CD14-positive monocyte (primary cell): ENCODE data around the gene CEP68. TPM values are rescaled to one million over a fixed set of nuclear protein-coding genes. Genes with fewer than 3 reads are reported as not detected.
A peak's percentile ranks its signal among the peaks of the same experiment; 100 is the strongest.

Experiments used
- DNase-seq, 3 donors: peaks; one replicate each; pipeline ENCODE4 v3.0.0-alpha.2; 2011 to 2022
- H2AFZ ChIP-seq: 2 replicates; pipeline ENCODE4 v1.6.0; 2012; ENCODE audit warnings: mild to moderate bottlenecking, low read depth, low read length, inconsistent platforms; ENCODE audit not compliant: insufficient read depth, poor library complexity, severe bottlenecking
- H3K27ac ChIP-seq, 2 donors: 1 replicate in 1 of 2; 2 replicates in 1 of 2; pipeline ENCODE4 v1.5.1; 2012 to 2013; ENCODE audit warnings: low read length in 2 of 2, control low read depth in 1 of 2, inconsistent platforms in 1 of 2, low read depth in 1 of 2, mild to moderate bottlenecking in 1 of 2
- H3K27me3 ChIP-seq, 2 donors: one replicate each; pipeline versions ENCODE4 v1.6.0 to v1.6.1; 2011 to 2013; ENCODE audit warnings: low read length in 2 of 2; ENCODE audit not compliant: control insufficient read depth in 2 of 2, insufficient read depth in 2 of 2
- H3K36me3 ChIP-seq, 2 donors: replicated peaks in 1 of 2; 1 replicate in 1 of 2; 2 replicates in 1 of 2; pipeline versions ENCODE4 v1.5.1 to v1.6.1; 2012 to 2013; ENCODE audit warnings: low read length in 2 of 2, control low read depth in 1 of 2, inconsistent platforms in 1 of 2, mild to moderate bottlenecking in 1 of 2; ENCODE audit not compliant: insufficient read depth in 2 of 2, control insufficient read depth in 1 of 2
- H3K4me1 ChIP-seq, 2 donors: 1 replicate in 1 of 2; 2 replicates in 1 of 2; pipeline versions ENCODE4 v1.5.1 to v1.6.1; 2012 to 2013; ENCODE audit warnings: low read length in 2 of 2, control low read depth in 1 of 2, inconsistent platforms in 1 of 2, mild to moderate bottlenecking in 1 of 2, moderate library complexity in 1 of 2; ENCODE audit not compliant: insufficient read depth in 2 of 2, control insufficient read depth in 1 of 2
- H3K4me2 ChIP-seq: replicated peaks from 2 replicates; pipeline ENCODE3; 2012; ENCODE audit warnings: low read length, moderate library complexity, mild to moderate bottlenecking; ENCODE audit not compliant: poor library complexity, severe bottlenecking; ENCODE audit errors: extremely low read depth
- H3K4me3 ChIP-seq, 3 experiments: fragments of 200-600 bp in 1 of 3; sonication (generic) in 1 of 3; replicated peaks in 1 of 3; 1 replicate in 2 of 3; 2 replicates in 1 of 3; pipeline ENCODE4 v1.5.1; 2011 to 2013; ENCODE audit warnings: low read length in 3 of 3, mild to moderate bottlenecking in 3 of 3, control low read depth in 2 of 3, low read depth in 2 of 3, inconsistent platforms in 1 of 3, moderate library complexity in 1 of 3
- H3K79me2 ChIP-seq: 2 replicates; pipeline ENCODE4 v1.6.0; 2012; ENCODE audit warnings: mild to moderate bottlenecking, control low read depth, inconsistent platforms, low read length, moderate library complexity; ENCODE audit not compliant: insufficient read depth
- H3K9ac ChIP-seq: 2 replicates; pipeline ENCODE4 v1.6.0; 2017; ENCODE audit warnings: low read length, mild to moderate bottlenecking; ENCODE audit not compliant: insufficient read depth, poor library complexity, severe bottlenecking
- H3K9me3 ChIP-seq, 2 donors: replicated peaks in 1 of 2; 1 replicate in 1 of 2; 2 replicates in 1 of 2; pipeline versions ENCODE4 v1.5.1 to v1.6.1; 2012 to 2013; ENCODE audit warnings: low read length in 2 of 2, control low read depth in 1 of 2; ENCODE audit not compliant: control insufficient read depth in 1 of 2, insufficient read depth in 1 of 2
- H4K20me1 ChIP-seq: 2 replicates; pipeline ENCODE4 v1.6.0; 2012; ENCODE audit warnings: mild to moderate bottlenecking, low read length, control low read depth, moderate library complexity; ENCODE audit not compliant: insufficient read depth
- H3K27ac Mint-ChIP-seq, 7 donors: one replicate each; pipeline ENCODE4 v1.8.0; 2020; ENCODE audit warnings: mild to moderate bottlenecking in 7 of 7, mixed read lengths in 7 of 7, moderate library complexity in 6 of 7, inconsistent platforms in 2 of 7
- H3K27me3 Mint-ChIP-seq, 3 donors: one replicate each; pipeline ENCODE4 v1.8.0; 2021 to 2022; ENCODE audit warnings: low read depth in 3 of 3, mild to moderate bottlenecking in 3 of 3, mixed read lengths in 3 of 3, moderate library complexity in 3 of 3, inconsistent platforms in 1 of 3
- H3K36me3 Mint-ChIP-seq, 2 donors: one replicate each; pipeline ENCODE4 v1.8.0; 2020; ENCODE audit warnings: mixed read lengths in 2 of 2, inconsistent platforms in 1 of 2, mild to moderate bottlenecking in 1 of 2
- H3K4me1 Mint-ChIP-seq: one replicate; pipeline ENCODE4 v1.8.0; 2020; ENCODE audit warnings: mild to moderate bottlenecking, mixed read lengths
- H3K4me3 Mint-ChIP-seq, 2 donors: one replicate each; pipeline ENCODE4 v1.8.0; 2020; ENCODE audit warnings: mild to moderate bottlenecking in 2 of 2, mixed read lengths in 2 of 2, moderate library complexity in 1 of 2
- H3K9me3 Mint-ChIP-seq, 7 donors: one replicate each; pipeline ENCODE4 v1.8.0; 2020 to 2022; ENCODE audit warnings: mixed read lengths in 7 of 7, mild to moderate bottlenecking in 6 of 7, moderate library complexity in 6 of 7, inconsistent platforms in 2 of 7
- CTCF ChIP-seq: fragments of 200-600 bp; IDR thresholded peaks from one replicate; pipeline ENCODE4 v1.8.0; 2022; ENCODE audit warnings: antibody characterized with exemption, mild to moderate bottlenecking
- WGBS: methylation state at CpG from one replicate; pipeline ENCODE4 v1.1.5; 2013; ENCODE audit warnings: missing lambda C conversion rate; ENCODE audit not compliant: insufficient coverage; 5-methylcytosine and 5-hydroxymethylcytosine counted together
- intact Hi-C, 2 donors: fragments of 100-400 bp; cut with micrococcal nuclease; formaldehyde crosslinking; loops; one replicate each; pipeline versions ENCODE4 v1.15.0 to v1.15.1; 2023
- polyA plus RNA-seq, 3 donors: library from polyadenylated mRNA; depleted of rRNA in 1 of 3; unstranded in 2 of 3; stranded (reverse) in 1 of 3; fragments of 300-500 nt in 2 of 3; fragments of >200 nt in 1 of 3; fragmentation: Illumina TruSeq in 2 of 3; gene quantifications; 1 replicate in 2 of 3; 2 replicates in 1 of 3; pipeline ENCODE4 v1.2.3, GENCODE V29; 2012 to 2021

Gene CEP68
- polyA plus RNA-seq, 3 donors = 2.5 to 6.5 (median 2.8) TPM

- Histone ChIP-seq H2AFZ (no peak overlapping the region), H3K4me3 (no peak overlapping the region), H3K36me3 (peaks cover 87 to 99% of the 10 kb centered on the region in 2 donors), H3K27ac (peak overlapping the region in 1 of 2 donors; percentile 44), H3K4me2 (no peak overlapping the region), H3K9me3 (no peaks in the 10 kb centered on the region), H3K79me2 (peaks cover 100% of the 10 kb centered on the region), H3K9ac (no peak overlapping the region), H3K4me1 (no peaks in the 10 kb centered on the region), H4K20me1 (peaks cover 100% of the 10 kb centered on the region), H3K27me3 (no peaks in the 10 kb centered on the region)
- no peak for TF ChIP-seq CTCF
- H3K36me3 Mint-ChIP-seq = peaks cover 84 to 97% of the 10 kb centered on the region in 2 donors
- H3K4me3 Mint-ChIP-seq = no peak overlapping the region
- DNase-seq = no peak
- no peaks in the 10 kb centered on the region for H3K27me3 Mint-ChIP-seq
- intact Hi-C loops = no loop called here
- H3K4me1 Mint-ChIP-seq = peaks cover 3% of the 10 kb centered on the region
- H3K27ac Mint-ChIP-seq = peak overlapping the region in 3 of 7 donors; percentile 41 to 58 (median 55)
- peaks cover 0 to 5% (median 3%) of the 10 kb centered on the region in 7 donors for H3K9me3 Mint-ChIP-seq
Observed at GRCh38 chr2:65093211-65093610, 37.0 kb downstream of the CEP68 start.

GRCh38 chr2:65096948-65097347 is 40.7 kb downstream of the CEP68 start:
- H3K27ac ChIP-seq = peak overlapping the region in 1 of 2 donors; percentile 15
- no peak for TF ChIP-seq CTCF
- no peak overlapping the region for H3K4me3 ChIP-seq
- intact Hi-C loops = no loop called here
- Mint-ChIP-seq H3K4me1 (peaks cover 3% of the 10 kb centered on the region), H3K4me3 (no peak overlapping the region), H3K36me3 (peaks cover 75 to 90% of the 10 kb centered on the region in 2 donors), H3K27ac (peak overlapping the region in 1 of 7 donors; percentile 38), H3K27me3 (no peaks in the 10 kb centered on the region), H3K9me3 (peaks cover 0 to 5% (median 3%) of the 10 kb centered on the region in 7 donors)
- peaks cover 100% of the 10 kb centered on the region for H3K79me2 ChIP-seq
- no peaks in the 10 kb centered on the region for H3K27me3 ChIP-seq
- H2AFZ ChIP-seq = no peak overlapping the region
- H3K36me3 ChIP-seq = peaks cover 78 to 96% of the 10 kb centered on the region in 2 donors
- H3K9me3 ChIP-seq = no peaks in the 10 kb centered on the region
- H3K9ac ChIP-seq = no peak overlapping the region
- H3K4me1 ChIP-seq = no peaks in the 10 kb centered on the region
- no peak for DNase-seq
- H3K4me2 ChIP-seq = no peak overlapping the region
- 100% methylated on average over 1 of the region's 1 CpG for WGBS
- peaks cover 100% of the 10 kb centered on the region for H4K20me1 ChIP-seq
